Transverse colon (tissue), 4 donors: ENCODE measurements around the gene ZNF135. TPM values are rescaled to one million over a fixed set of nuclear protein-coding genes. Genes with fewer than 3 reads are reported as not detected.

Source experiments
- DNase-seq: peaks from one replicate; pipeline ENCODE4 v3.0.0-alpha.2; 2019
- H3K27ac ChIP-seq, 4 donors: fragments of 200-600 bp; sonication (generic); 2 replicates each; pipeline ENCODE4 v1.5.1; 2016 to 2018; ENCODE audit warnings: inconsistent platforms in 4 of 4
- H3K27me3 ChIP-seq: fragments of 200-600 bp; sonication (generic); 2 replicates; pipeline ENCODE4 v1.5.1; 2017; ENCODE audit warnings: inconsistent platforms
- H3K36me3 ChIP-seq, 4 donors: fragments of 200-600 bp; sonication (generic); 2 replicates each; pipeline ENCODE4 v1.5.1; 2017 to 2019; ENCODE audit warnings: inconsistent platforms in 4 of 4
- H3K4me1 ChIP-seq, 4 donors: fragments of 200-600 bp; sonication (generic); 2 replicates each; pipeline ENCODE4 v1.5.1; 2017 to 2020; ENCODE audit warnings: inconsistent platforms in 4 of 4
- H3K4me3 ChIP-seq, 4 donors: fragments of 200-600 bp; sonication (generic); 1 replicate in 1 of 4; 2 replicates in 3 of 4; pipeline versions ENCODE4 v1.5.1 to v1.6.1; 2017 to 2019; ENCODE audit warnings: inconsistent platforms in 4 of 4
- H3K9me3 ChIP-seq, 2 donors: fragments of 200-600 bp; sonication (generic); 2 replicates each; pipeline ENCODE4 v1.5.1; 2017 to 2019; ENCODE audit warnings: inconsistent platforms in 2 of 2
- CTCF ChIP-seq, 5 experiments: fragments of 200-600 bp in 3 of 5; fragments of 450-650 bp in 2 of 5; sonication (generic) in 3 of 5; IDR thresholded peaks; 1 replicate in 2 of 5; 2 replicates in 3 of 5; pipeline ENCODE4 v1.5.1; 2016 to 2017; ENCODE audit warnings: antibody characterized with exemption in 5 of 5, inconsistent platforms in 3 of 5, mild to moderate bottlenecking in 2 of 5, moderate library complexity in 1 of 5
- EP300 ChIP-seq: sonication (generic); formaldehyde crosslinking; IDR thresholded peaks from one replicate; pipeline ENCODE4 v1.6.1; 2017; ENCODE audit warnings: antibody characterized with exemption, low read depth
- POLR2A ChIP-seq: fragments of 450-650 bp; IDR thresholded peaks from one replicate; pipeline ENCODE4 v1.6.1; 2016; ENCODE audit warnings: antibody characterized with exemption, mild to moderate bottlenecking, moderate library complexity
- POLR2AphosphoS5 ChIP-seq, 3 donors: sonication (generic); formaldehyde crosslinking; IDR thresholded peaks; one replicate each; pipeline ENCODE4 v1.6.1; 2016; ENCODE audit warnings: antibody characterized with exemption in 3 of 3
- WGBS, 2 donors: methylation state at CpG; one replicate each; pipeline ENCODE4 v1.1.5; 2018; ENCODE audit warnings: low coverage in 1 of 2; 5-methylcytosine and 5-hydroxymethylcytosine counted together
- in situ Hi-C, 4 donors: fragments of 200-750 bp; cut with MboI; loops; one replicate each; pipeline versions ENCODE4 v1.15.0 to v1.15.1; 2017; ENCODE audit warnings: low sequenced_read_pairs in 3 of 4, low pct_ligation_motif_present in 1 of 4, low pct_unique_long_range_greater_than_20kb in 1 of 4
- intact Hi-C: fragments of 100-400 bp; cut with DNase I; formaldehyde crosslinking; loops from one replicate; pipeline ENCODE4 v1.15.1; 2023; ENCODE audit warnings: low total_unique reads
- total RNA-seq, 4 donors: library from RNA; depleted of rRNA; stranded (reverse); fragments of >200 nt; gene quantifications; one replicate each; pipeline ENCODE4 v1.1.0, GENCODE V29; 2016

The ZNF135 gene
- total RNA-seq, 4 donors from 2014 or later, result 1.6 to 20.9 (median 2.1) TPM

- H3K27ac ChIP-seq, result no peak overlapping the region
- in situ Hi-C loops (no loop called here), intact Hi-C loops (no loop called here)
- DNase-seq, result no peak
- TF ChIP-seq EP300 (no peak), POLR2A (no peak), POLR2AphosphoS5 (IDR thresholded peaks at IDR 0.05) (no peak), CTCF (IDR thresholded peaks at IDR 0.05) (no peak)
- H3K27me3 ChIP-seq, result no peaks in the 10 kb centered on the region
- no peak overlapping the region for H3K4me3 ChIP-seq
- H3K4me1 ChIP-seq, result peaks cover 0 to 4% (median 0%) of the 10 kb centered on the region in 4 donors
- WGBS, 2 donors, result 49 to 52% methylated on average over 5 of the region's 5 CpGs
- H3K36me3 ChIP-seq, result no peaks in the 10 kb centered on the region
- H3K9me3 ChIP-seq, result peaks cover 0 to 30% of the 10 kb centered on the region in 2 donors
Observed at GRCh38 chr19:58014141-58014540, 44.9 kb upstream of the ZNF135 start.

GRCh38 chr19:58020129-58020528 lies 39.0 kb upstream of the ZNF135 start:
- in situ Hi-C loops (loop anchor here in 1 of 4 donors (10.0 kb wide), 1 partner anchor 135 kb away; the partner anchor contains the start of gene ZNF329), intact Hi-C loops (loop anchor here (2.0 kb wide), 1 partner anchor 135 kb away; no protein-coding TSS in a partner anchor)
- no peaks in the 10 kb centered on the region for H3K36me3 ChIP-seq
- H3K27me3 ChIP-seq, result no peaks in the 10 kb centered on the region
- H3K4me3 ChIP-seq, result no peak overlapping the region
- H3K9me3 ChIP-seq, result no peaks in the 10 kb centered on the region
- H3K27ac ChIP-seq, result no peak overlapping the region
- no peak for TF ChIP-seq EP300
- TF ChIP-seq POLR2AphosphoS5 (IDR thresholded peaks at IDR 0.05), result no peak
- TF ChIP-seq POLR2A, result no peak
- TF ChIP-seq CTCF (IDR thresholded peaks at IDR 0.05), result no peak
- no peaks in the 10 kb centered on the region for H3K4me1 ChIP-seq
- WGBS, 2 donors, result 70% methylated on average over 4 of the region's 7 CpGs; no CpG with 5 or more reads in 1 of the 2 donors
- DNase-seq, result no peak

GRCh38 chr19:58021541-58022282 lies 37.4 kb upstream of the ZNF135 start:
- TF ChIP-seq CTCF (IDR thresholded peaks at IDR 0.05) (peak; percentile 50 to 64 (median 54)), POLR2A (no peak)

GRCh38 chr19:58022283-58022660 lies 36.8 kb upstream of the ZNF135 start:
- Histone ChIP-seq H3K27ac (no peak overlapping the region), H3K4me1 (no peaks in the 10 kb centered on the region), H3K4me3 (no peak overlapping the region), H3K27me3 (no peaks in the 10 kb centered on the region), H3K36me3 (no peaks in the 10 kb centered on the region), H3K9me3 (no peaks in the 10 kb centered on the region)
- WGBS, 2 donors, result 64 to 94% methylated on average over 3 to 4 of the region's 4 CpGs
- no peak for DNase-seq
- TF ChIP-seq POLR2A (no peak), POLR2AphosphoS5 (IDR thresholded peaks at IDR 0.05) (no peak), CTCF (IDR thresholded peaks at IDR 0.05) (no peak), EP300 (no peak)
- intact Hi-C loops (no loop called here), in situ Hi-C loops (loop anchor here in 1 of 4 donors (10.0 kb wide), 1 partner anchor 133 kb away; the partner anchor contains the start of gene ZNF329)

More at GRCh38 chr19:58021541-58022282, 37.4 kb upstream of the ZNF135 start:
- 51 to 67% methylated on average over 18 to 30 of the region's 30 CpGs for WGBS, 2 donors
- in situ Hi-C loops, result loop anchor here in 1 of 4 donors (10.0 kb wide), 1 partner anchor 133 kb away; the partner anchor contains the start of gene ZNF329
- no peaks in the 10 kb centered on the region for H3K9me3 ChIP-seq
- peak; percentile 27 for DNase-seq
- H3K4me1 ChIP-seq, result no peaks in the 10 kb centered on the region
- H3K27ac ChIP-seq, result no peak overlapping the region
- H3K27me3 ChIP-seq, result no peaks in the 10 kb centered on the region
- intact Hi-C loops, result loop anchor here (2.0 kb wide), 1 partner anchor 133 kb away; no protein-coding TSS in a partner anchor
- H3K36me3 ChIP-seq, result no peaks in the 10 kb centered on the region
- H3K4me3 ChIP-seq, result no peak overlapping the region
